HG03432 (cell line): Measurements from ENCODE around the gene RBBP4.

Experiments
- ATAC-seq: cut with Tn5 transposase; IDR thresholded peaks from one replicate; pipeline ENCODE4 v1.9.1; 2021; ENCODE audit warnings: mild to moderate bottlenecking, moderate library complexity; ENCODE audit not compliant: unreplicated experiment

RBBP4 gene

GRCh38 chr1:32717503-32717902 is 66.5 kb downstream of the RBBP4 start:
- ATAC-seq: no peak

DNA sequence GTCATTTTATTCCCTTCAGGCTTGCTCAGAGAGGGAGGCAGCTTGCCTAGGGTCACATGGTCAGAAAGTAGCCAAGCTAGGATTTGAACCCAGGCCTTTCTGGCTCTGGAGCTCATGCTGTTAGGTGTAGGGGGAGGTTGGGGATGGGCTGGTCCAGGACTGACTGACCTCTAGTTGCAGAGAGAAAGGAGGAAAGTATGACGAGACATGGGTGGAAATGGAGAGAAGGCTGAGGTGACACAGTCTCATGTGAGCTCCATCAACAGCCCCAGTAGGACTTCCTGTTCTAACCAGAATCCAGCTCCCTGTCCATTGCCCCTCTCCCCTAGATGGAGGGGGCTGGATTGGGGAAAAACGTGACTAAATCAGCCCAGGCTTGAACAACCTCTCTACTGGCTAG is 67.0 kb downstream of the RBBP4 start:
- no peak for ATAC-seq

DNA sequence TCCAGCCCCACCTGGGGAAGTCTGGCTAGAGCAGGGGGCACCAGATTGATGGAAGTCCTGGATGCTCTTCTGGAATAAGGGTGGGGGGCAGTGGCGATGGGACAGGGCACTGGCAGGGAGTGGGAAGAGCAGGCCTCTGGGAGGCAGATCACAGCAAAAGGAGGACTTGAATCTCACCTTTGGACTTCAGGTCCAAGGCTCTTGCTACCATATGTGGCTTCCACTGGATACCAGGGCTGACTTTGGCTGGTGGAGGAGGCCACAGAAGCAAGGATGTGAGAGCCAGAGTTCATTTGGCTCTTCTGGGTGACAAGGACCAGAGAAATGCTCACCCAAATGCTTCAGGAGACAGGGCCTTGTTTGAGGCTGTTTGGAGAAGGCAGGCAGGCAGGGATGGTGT is 67.5 kb downstream of the RBBP4 start:
- no peak for ATAC-seq

- ATAC-seq: no peak
Observed at GRCh38 chr1:32719681-32720275, 68.8 kb downstream of the RBBP4 start.

- no peak for ATAC-seq
Observed at GRCh38 chr1:32724678-32725614, 73.9 kb downstream of the RBBP4 start.

- ATAC-seq: no peak
Observed at GRCh38 chr1:32725615-32725982, 74.6 kb downstream of the RBBP4 start.

DNA sequence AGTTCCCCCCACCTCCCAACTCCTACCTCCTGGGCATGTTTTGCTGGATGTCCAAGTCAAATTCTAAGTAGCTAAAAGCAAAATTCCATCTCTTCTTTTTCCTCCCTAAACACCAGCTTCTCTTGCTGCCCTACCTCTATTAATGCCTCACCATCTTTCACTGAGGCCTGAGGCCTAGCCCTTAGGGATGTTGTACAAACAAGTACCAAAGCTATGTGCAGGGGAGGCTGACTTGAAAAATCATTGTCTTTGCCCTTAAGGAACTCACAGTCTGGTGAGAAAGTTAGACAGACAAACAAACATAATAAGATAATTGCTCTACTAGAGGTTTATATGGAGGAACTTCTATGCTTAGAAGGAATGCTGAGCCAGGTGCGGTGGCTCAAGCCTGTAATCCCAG is 76.9 kb downstream of the RBBP4 start:
- ATAC-seq: no peak

DNA sequence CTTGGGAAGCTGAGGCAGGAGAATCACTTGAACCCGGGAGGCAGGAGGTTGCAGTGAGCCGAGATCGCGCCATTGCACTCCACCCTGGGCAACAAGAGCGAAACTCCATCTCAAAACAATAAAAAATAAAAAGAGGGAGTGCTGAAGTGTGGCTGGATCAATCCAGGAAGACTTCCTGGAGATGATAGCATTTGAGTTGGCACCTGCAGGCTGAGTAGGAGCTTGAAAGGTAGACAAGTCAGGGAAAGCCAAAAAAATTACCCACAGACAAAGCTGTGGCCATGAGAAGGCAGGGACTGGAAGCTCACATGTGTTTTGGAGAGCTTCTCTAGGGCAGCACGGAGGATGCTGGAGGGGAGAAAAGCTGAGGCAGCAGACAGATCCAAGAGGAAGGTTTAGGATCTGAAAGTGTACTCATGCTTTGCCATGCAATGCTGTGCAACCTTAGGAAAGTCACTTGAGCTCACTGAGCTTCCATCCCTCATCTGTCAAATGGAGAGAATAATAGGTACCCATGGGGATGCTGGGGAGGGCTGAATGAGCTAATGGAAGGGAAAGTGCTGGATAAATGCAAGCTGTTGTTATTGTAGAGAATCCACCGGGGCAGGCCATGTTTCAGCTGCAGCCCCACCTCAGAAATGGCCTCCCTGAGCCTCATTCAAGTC is 77.5 kb downstream of the RBBP4 start:
- no peak for ATAC-seq

GRCh38 chr1:32729254-32730046 is 78.4 kb downstream of the RBBP4 start:
- ATAC-seq: no peak

GRCh38 chr1:32733582-32734321 is 82.7 kb downstream of the RBBP4 start:
- no peak for ATAC-seq
